Adrenal gland (tissue), 5 donors: Measurements from ENCODE around the gene NRSN2.
A peak's percentile ranks its signal among the peaks of the same experiment; 100 is the strongest.

Experiments
- CTCF ChIP-seq, 6 experiments: fragments of 450-650 bp in 4 of 6; fragments of 200-600 bp in 2 of 6; sonication (generic) in 1 of 6; IDR thresholded peaks; 1 replicate in 5 of 6; 2 replicates in 1 of 6; pipeline versions ENCODE4 v1.5.1 to v1.8.0; 2016 to 2021; ENCODE audit warnings: antibody characterized with exemption in 6 of 6, mild to moderate bottlenecking in 2 of 6, moderate library complexity in 1 of 6
- POLR2A ChIP-seq, 2 donors: fragments of 450-650 bp; IDR thresholded peaks; one replicate each; pipeline ENCODE4 v1.6.1; 2017; ENCODE audit warnings: antibody characterized with exemption in 2 of 2, mild to moderate bottlenecking in 2 of 2, moderate library complexity in 1 of 2
- donor health status: DM: no; HTN: no; CAD: no.

GRCh38 chr20:324177-325044 is 22.5 kb upstream of the NRSN2 start:
- TF ChIP-seq CTCF (IDR thresholded peaks at IDR 0.05) (peak; percentile 21 to 55 (median 44)), POLR2A (IDR thresholded peaks at IDR 0.05) (peak in 1 of 2 donors; percentile 70)
